Esophagus squamous epithelium (tissue), 5 donors: ENCODE results near the gene NLK. TPM values are rescaled to one million over a fixed set of nuclear protein-coding genes. Genes with fewer than 3 reads are reported as not detected.

Experiments
- DNase-seq: peaks from one replicate; lab custom pipeline; 2025; lab: John Stamatoyannopoulos, UW
- H3K27ac ChIP-seq, 4 donors: fragments of 200-600 bp; sonication (generic); one replicate each; pipeline ENCODE4 v1.5.1; 2016 to 2019; ENCODE audit warnings: mild to moderate bottlenecking in 1 of 4
- H3K27me3 ChIP-seq, 4 donors: fragments of 200-600 bp; sonication (generic); 1 replicate in 3 of 4; 2 replicates in 1 of 4; pipeline versions ENCODE4 v1.5.1 to v1.6.0; 2017 to 2021; ENCODE audit warnings: antibody characterized with exemption in 1 of 4
- H3K36me3 ChIP-seq, 3 donors: fragments of 200-600 bp; sonication (generic); one replicate each; pipeline ENCODE4 v1.5.1; 2016 to 2019
- H3K4me1 ChIP-seq, 3 donors: fragments of 200-600 bp; sonication (generic); one replicate each; pipeline ENCODE4 v1.5.1; 2017 to 2019
- H3K4me3 ChIP-seq, 4 donors: fragments of 200-600 bp; sonication (generic); 1 replicate in 3 of 4; 2 replicates in 1 of 4; pipeline ENCODE4 v1.5.1; 2016 to 2019; ENCODE audit warnings: mild to moderate bottlenecking in 2 of 4, moderate library complexity in 1 of 4
- H3K9me3 ChIP-seq, 3 donors: fragments of 200-600 bp; sonication (generic); one replicate each; pipeline ENCODE4 v1.5.1; 2016 to 2019
- POLR2A ChIP-seq, 4 donors: fragments of 450-650 bp; IDR thresholded peaks; one replicate each; pipeline ENCODE4 v1.6.1; 2017; ENCODE audit warnings: antibody characterized with exemption in 4 of 4, mild to moderate bottlenecking in 4 of 4, moderate library complexity in 3 of 4
- WGBS, 2 donors: methylation state at CpG; one replicate each; pipeline ENCODE4 v1.1.5; 2018; 5-methylcytosine and 5-hydroxymethylcytosine counted together
- intact Hi-C: fragments of 100-400 bp; cut with DNase I; formaldehyde crosslinking; loops from one replicate; pipeline ENCODE4 v1.15.0; 2022
- total RNA-seq, 4 donors: library from RNA; depleted of rRNA; stranded (reverse); fragments of >200 nt; gene quantifications; one replicate each; pipeline ENCODE4 v1.1.0, GENCODE V29; 2016
- TF ChIP-seq, protein P1 (sequence below), 6 experiments: fragments of 450-650 bp in 4 of 6; fragments of 200-600 bp in 2 of 6; sonication (generic) in 2 of 6; IDR thresholded peaks; one replicate each; pipeline ENCODE4 v1.5.1; 2016 to 2019; ENCODE audit warnings: antibody characterized with exemption in 6 of 6, mild to moderate bottlenecking in 4 of 6, moderate library complexity in 4 of 6
- donor health status: DM: yes; HTN: yes; CAD: no.

NLK gene
- total RNA-seq, 4 donors from 2014 or later: 7.5 to 14.0 (median 11.4) TPM

DNA sequence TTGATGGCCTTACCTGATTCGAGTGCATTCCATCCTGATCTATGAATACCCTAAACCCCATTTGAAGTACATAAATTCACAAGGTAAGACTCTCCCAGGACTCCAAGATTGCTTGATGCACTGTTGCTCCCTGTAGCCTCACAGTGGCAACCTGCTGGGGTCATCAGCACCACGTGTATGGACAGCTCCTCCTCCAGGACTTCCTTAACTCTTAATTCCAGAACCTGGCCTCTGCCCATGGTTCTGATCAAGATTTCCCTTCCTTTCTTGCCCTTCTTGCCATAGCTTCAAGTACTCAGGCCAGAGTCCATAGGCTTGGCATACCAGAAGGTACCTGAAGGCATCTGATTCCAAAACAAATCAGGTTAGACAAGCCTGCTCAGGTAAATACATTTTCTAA is 34.0 kb upstream of the NLK start:
- WGBS, 2 donors: 0 to 13% methylated on average over 2 of the region's 2 CpGs
- Histone ChIP-seq H3K27me3 (no peaks in the 10 kb centered on the region), H3K4me3 (no peak overlapping the region), H3K36me3 (no peaks in the 10 kb centered on the region), H3K27ac (no peak overlapping the region), H3K9me3 (no peaks in the 10 kb centered on the region), H3K4me1 (peaks cover 0 to 13% (median 0%) of the 10 kb centered on the region in 3 donors)
- TF ChIP-seq, protein P1, sequence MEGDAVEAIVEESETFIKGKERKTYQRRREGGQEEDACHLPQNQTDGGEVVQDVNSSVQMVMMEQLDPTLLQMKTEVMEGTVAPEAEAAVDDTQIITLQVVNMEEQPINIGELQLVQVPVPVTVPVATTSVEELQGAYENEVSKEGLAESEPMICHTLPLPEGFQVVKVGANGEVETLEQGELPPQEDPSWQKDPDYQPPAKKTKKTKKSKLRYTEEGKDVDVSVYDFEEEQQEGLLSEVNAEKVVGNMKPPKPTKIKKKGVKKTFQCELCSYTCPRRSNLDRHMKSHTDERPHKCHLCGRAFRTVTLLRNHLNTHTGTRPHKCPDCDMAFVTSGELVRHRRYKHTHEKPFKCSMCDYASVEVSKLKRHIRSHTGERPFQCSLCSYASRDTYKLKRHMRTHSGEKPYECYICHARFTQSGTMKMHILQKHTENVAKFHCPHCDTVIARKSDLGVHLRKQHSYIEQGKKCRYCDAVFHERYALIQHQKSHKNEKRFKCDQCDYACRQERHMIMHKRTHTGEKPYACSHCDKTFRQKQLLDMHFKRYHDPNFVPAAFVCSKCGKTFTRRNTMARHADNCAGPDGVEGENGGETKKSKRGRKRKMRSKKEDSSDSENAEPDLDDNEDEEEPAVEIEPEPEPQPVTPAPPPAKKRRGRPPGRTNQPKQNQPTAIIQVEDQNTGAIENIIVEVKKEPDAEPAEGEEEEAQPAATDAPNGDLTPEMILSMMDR (IDR thresholded peaks at IDR 0.05): no peak
- TF ChIP-seq POLR2A (IDR thresholded peaks at IDR 0.05): no peak
- intact Hi-C loops: no loop called here
- DNase-seq: no peak

- DNase-seq: no peak
- Histone ChIP-seq H3K9me3 (no peaks in the 10 kb centered on the region), H3K4me3 (no peak overlapping the region), H3K36me3 (no peaks in the 10 kb centered on the region), H3K27me3 (no peaks in the 10 kb centered on the region), H3K27ac (no peak overlapping the region), H3K4me1 (peaks cover 0 to 13% (median 0%) of the 10 kb centered on the region in 3 donors)
- 29 to 56% methylated on average over 2 of the region's 2 CpGs for WGBS, 2 donors
- TF ChIP-seq POLR2A (IDR thresholded peaks at IDR 0.05): no peak
- TF ChIP-seq, protein P1 (IDR thresholded peaks at IDR 0.05): no peak
- intact Hi-C loops: no loop called here
Measured at GRCh38 chr17:28010406-28010805, 32.1 kb upstream of the NLK start.

DNA sequence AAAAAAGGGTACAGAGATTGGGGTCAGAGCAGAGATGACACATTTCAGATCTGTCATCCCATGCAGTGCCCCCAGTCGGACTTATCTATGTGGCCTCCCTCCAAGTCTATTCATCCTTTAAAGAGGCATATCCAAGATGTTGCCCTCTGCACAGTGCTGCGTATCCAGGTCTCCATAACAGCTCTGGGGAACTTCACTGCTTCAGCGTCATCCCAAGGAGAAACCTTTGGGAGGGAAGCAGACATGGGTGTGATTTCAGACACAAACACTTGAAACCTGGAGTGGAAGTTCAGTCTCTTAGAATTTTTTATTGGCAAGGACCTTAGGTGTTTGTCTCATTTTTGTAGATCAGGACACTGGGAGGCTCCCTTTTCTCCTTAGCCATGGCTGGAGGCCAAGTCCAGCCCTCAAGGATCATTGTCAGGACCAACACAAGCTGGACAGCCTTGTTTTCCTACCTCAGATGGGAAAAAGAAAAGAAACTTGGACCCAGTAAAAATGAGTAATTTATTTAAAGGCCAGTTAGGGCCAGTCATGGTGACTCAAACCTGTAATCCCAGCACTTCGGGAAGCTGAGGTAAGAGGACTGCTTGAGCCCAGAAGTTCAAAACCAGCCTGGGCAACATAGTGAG is 23.9 kb upstream of the NLK start:
- intact Hi-C loops: no loop called here
- WGBS, 2 donors: 60 to 64% methylated on average over 4 of the region's 4 CpGs
- no peaks in the 10 kb centered on the region for H3K9me3 ChIP-seq
- no peaks in the 10 kb centered on the region for H3K27me3 ChIP-seq
- no peaks in the 10 kb centered on the region for H3K4me1 ChIP-seq
- TF ChIP-seq, protein P1 (IDR thresholded peaks at IDR 0.05): no peak
- no peak for TF ChIP-seq POLR2A (IDR thresholded peaks at IDR 0.05)
- H3K36me3 ChIP-seq: no peaks in the 10 kb centered on the region
- no peak overlapping the region for H3K27ac ChIP-seq
- no peak for DNase-seq
- H3K4me3 ChIP-seq: no peak overlapping the region

GRCh38 chr17:28020515-28020914 is 22.0 kb upstream of the NLK start:
- H3K9me3 ChIP-seq: no peaks in the 10 kb centered on the region
- intact Hi-C loops: no loop called here
- TF ChIP-seq POLR2A (IDR thresholded peaks at IDR 0.05): no peak
- TF ChIP-seq, protein P1 (IDR thresholded peaks at IDR 0.05): no peak
- H3K27ac ChIP-seq: no peak overlapping the region
- no peaks in the 10 kb centered on the region for H3K4me1 ChIP-seq
- H3K4me3 ChIP-seq: no peak overlapping the region
- H3K27me3 ChIP-seq: no peaks in the 10 kb centered on the region
- H3K36me3 ChIP-seq: no peaks in the 10 kb centered on the region
- WGBS, 2 donors: 36 to 41% methylated on average over 1 of the region's 1 CpG
- DNase-seq: no peak

DNA sequence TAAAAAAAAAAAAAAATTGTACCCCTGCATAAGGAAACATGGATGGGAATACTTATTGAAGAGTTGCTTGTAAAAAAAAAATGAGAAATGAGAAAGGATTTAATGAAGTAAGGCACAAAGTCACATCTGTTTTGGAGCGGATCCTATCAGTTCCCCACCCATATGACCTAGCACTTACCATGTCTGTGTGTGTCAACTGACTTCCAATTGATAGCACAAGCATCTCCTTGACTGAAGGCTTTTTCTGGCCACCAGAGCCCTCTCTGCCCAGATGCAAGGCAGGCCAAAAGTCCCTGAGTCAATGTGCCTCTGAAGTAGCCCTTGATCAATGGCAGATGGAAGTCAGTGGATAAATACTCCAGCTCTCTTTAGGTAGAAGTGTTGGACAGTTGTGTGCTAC is 13.4 kb upstream of the NLK start:
- WGBS, 2 donors: 86 to 92% methylated on average over 1 of the region's 1 CpG
- Histone ChIP-seq H3K27me3 (no peaks in the 10 kb centered on the region), H3K27ac (no peak overlapping the region), H3K4me3 (no peak overlapping the region), H3K4me1 (no peaks in the 10 kb centered on the region), H3K36me3 (no peaks in the 10 kb centered on the region), H3K9me3 (no peaks in the 10 kb centered on the region)
- TF ChIP-seq, protein P1 (IDR thresholded peaks at IDR 0.05): no peak
- TF ChIP-seq POLR2A (IDR thresholded peaks at IDR 0.05): no peak
- intact Hi-C loops: no loop called here
- no peak for DNase-seq
